HG03460 (cell line): ENCODE data around the gene SMG5.
"Not testable (repeated sequence)": the region's sequence is repeated elsewhere in the genome, so short reads cannot be mapped to it uniquely, and the experiment has no call there.

Experiments used
- ATAC-seq: cut with Tn5 transposase; IDR thresholded peaks from one replicate; pipeline ENCODE4 v1.9.1; 2021; ENCODE audit not compliant: unreplicated experiment

The SMG5 gene

GRCh38 chr1:156244712-156245111 lies 37.9 kb downstream of the SMG5 start:
- ATAC-seq = no peak

- ATAC-seq = no peak
Measured at GRCh38 chr1:156244126-156244525, 38.5 kb downstream of the SMG5 start.

DNA sequence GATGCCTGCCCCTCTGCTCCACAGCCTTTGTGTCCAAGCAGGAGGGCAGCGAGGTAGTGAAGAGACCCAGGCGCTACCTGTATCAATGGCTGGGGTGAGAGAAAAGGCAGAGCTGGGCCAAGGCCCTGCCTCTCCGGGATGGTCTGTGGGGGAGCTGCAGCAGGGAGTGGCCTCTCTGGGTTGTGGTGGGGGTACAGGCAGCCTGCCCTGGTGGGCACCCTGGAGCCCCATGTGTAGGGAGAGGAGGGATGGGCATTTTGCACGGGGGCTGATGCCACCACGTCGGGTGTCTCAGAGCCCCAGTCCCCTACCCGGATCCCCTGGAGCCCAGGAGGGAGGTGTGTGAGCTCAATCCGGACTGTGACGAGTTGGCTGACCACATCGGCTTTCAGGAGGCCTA lies 39.9 kb downstream of the SMG5 start:
- no peak for ATAC-seq

- ATAC-seq = no peak
Measured at GRCh38 chr1:156241926-156242325, 40.7 kb downstream of the SMG5 start, which contains the start of gene BGLAP. Gene BGLAP, plus strand, starts transcription at chr1:156242184. Its CDS starts 48 bp downstream, at chr1:156242232.

- no peak for ATAC-seq
Measured at GRCh38 chr1:156241311-156241811, 41.3 kb downstream of the SMG5 start.

DNA sequence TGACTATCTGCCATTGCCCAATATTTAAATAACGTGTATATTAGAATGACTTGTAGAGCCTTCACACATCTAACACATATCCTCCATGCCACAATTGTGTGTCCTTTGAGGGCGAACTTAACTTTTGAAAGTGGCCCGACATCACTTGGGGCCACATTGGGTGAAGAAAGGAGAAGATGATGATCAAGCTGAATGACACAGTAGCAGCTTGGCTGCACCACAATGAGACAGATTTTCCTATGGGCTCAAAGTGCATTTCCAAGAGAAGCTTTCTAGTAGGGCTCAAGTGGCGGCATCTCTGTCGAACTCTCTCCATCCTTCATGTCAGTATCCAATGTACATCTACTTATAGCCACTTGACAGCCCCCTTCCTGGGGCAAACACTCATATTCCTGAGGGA lies 44.4 kb downstream of the SMG5 start:
- ATAC-seq = no peak

DNA sequence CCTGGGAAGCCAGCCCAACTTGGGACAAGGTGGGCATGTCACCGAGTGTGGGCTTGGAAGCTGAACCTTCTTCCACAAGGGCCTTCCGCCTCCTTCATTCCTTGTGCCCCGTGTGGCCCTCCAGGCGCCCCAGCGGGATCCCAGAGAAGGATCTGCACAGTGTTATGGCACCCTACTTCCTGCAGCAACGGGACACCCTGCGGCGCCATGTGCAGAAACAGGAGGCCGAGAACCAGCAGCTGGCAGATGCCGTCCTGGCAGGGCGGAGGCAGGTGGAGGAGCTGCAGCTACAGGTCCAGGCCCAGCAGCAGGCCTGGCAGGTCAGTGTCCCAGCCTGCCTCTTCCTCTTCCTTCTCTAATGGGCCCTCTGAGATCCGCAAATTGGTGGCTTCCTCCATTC lies 46.5 kb downstream of the SMG5 start:
- ATAC-seq = no peak

DNA sequence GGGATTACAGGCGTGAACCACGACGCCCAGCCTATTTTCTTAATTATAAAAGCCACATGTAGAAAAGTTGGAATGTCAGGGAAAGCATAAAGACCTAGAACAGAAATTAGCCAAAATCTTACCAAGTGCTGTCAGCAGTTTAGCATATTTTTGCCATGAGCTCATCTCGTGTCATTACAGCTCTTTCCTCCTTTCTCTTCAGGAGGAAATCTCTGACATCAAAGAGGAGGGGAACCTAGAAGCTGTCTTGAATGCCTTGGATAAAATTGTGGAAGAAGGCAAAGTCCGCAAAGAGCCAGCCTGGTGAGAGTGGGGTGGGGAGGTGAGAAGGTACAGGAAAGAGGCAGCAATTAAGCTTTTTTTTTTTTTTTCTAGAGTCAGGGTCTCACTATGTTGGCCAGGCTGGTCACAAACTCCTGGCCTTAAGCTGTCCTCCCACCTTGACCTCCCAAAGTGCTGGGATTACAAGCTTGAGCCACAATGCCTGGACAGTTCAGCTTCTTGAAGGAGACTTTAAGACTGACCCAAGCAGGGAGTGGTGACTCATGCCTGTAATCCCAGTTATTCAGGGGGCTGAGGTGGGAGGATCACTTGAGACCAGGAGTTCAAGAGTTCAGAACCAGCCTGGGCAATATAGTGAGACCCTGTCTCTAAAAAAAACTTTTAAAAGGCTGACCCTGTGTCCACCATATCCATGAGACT lies 49.0 kb downstream of the SMG5 start:
- ATAC-seq = no peak

- no peak for ATAC-seq
Measured at GRCh38 chr1:156232201-156232894, 50.3 kb downstream of the SMG5 start.

- no peak for ATAC-seq
Measured at GRCh38 chr1:156230473-156230837, 52.2 kb downstream of the SMG5 start.

GRCh38 chr1:156229809-156230472 lies 52.7 kb downstream of the SMG5 start:
- no peak for ATAC-seq

GRCh38 chr1:156228501-156228900 lies 54.1 kb downstream of the SMG5 start:
- no peak for ATAC-seq

DNA sequence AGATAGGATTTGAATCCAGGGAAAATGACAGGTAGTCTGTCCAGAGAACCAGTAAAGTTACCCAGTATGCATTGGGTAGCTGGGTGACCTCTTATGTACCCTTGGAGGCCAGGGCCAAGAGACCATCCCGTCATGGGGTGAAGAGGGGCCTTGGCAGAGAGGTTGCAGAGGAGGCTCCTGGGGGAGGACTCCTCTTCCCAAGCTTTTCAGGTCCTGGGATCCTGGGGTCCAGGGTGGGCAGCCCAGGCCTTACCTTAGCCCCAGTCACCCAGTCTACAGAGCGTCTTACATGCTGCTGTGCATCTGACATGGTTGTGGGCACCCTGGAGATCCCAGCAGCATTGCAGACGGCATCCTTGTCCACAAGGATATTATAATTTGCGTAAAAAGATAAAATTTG lies 55.8 kb downstream of the SMG5 start:
- no peak for ATAC-seq

DNA sequence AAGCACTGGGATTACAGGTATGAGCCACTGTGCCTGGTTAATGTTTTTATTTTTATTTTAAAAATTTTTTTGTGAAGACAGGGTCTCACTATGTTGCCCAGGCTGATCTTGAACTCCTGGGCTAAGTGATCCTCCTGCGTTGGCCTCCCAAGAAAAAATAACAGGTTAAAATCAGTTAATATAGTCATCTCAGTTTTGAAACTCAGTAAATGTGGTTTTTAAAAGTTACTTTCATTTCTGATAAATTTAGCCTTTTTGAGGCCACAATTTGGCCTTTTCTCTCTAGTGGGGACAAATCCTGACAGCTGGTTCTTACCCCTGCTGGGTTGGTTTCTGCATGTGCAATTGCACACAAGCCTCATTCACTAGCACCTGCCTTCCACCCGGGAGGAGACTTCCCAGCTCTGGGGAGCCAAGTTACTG lies 56.5 kb downstream of the SMG5 start:
- peak; percentile 59 for ATAC-seq

DNA sequence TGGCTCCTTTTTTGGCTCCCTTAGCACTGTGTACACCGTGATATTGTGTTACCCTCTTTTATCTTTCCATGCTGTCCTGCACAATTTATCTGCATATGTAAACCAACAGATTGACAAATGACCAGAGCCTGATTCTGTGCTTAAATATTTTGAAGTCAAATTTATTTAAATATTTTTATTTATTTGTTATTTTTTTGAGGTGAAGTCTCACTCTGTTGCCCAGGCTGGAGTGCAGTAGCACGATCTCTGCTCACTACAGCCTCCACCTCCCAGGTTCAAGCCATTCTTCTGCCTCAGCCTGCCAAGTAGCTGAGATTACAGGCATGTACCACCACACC lies 57.0 kb downstream of the SMG5 start:
- no peak for ATAC-seq

DNA sequence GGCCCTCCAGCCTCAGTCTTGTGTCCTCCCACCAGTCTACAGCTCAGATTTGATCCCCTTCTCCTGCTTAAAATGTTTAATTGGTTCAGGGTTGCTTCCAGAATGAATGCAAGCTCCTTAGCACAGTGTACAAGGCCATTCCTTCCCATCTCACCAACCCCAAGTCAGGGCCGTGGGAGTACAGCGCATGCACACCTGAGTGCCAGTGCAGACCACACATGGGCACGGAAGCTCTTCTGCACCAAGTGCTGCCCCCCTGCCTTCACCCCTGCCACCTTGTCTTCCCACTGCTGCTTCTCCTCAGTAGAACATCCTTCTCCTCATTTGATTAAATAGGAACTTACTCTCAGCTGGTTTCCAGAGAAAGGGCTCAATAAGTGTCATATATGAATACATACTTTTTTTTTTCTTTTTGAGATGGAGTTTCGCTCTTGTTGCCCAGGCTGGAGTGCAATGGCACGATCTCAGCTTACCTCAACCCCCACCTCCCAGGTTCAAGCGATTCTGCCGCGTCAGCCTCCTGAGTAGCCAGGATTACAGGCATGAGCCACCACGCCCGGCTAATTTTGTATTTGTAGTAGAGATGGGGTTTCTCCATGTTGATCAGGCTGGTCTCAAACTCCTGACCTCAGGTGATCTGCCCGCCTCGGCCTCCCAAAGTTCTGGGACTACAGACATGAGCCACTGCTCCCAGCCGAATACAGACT lies 60.5 kb downstream of the SMG5 start:
- ATAC-seq = no peak

GRCh38 chr1:156220226-156220625 lies 62.4 kb downstream of the SMG5 start:
- no peak for ATAC-seq

DNA sequence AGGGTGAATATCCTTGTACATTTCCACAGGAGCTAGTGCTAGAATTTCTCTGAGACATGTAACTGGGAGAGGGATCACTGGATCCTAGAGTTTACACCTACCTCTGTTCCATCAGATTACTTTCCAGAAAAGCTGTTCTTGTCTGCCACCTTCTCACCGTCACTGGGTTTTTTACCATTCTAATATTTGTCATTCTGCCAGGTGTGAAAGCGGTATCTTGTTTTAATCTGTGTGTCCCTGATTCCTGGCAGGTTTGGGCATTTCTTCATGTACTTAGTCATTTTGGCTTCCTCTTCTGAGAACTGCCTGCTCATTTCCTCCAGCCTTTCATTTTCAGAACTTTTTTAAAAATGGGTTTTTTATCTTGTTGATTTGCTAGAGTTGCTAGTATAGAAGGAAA lies 64.8 kb downstream of the SMG5 start:
- no peak for ATAC-seq

DNA sequence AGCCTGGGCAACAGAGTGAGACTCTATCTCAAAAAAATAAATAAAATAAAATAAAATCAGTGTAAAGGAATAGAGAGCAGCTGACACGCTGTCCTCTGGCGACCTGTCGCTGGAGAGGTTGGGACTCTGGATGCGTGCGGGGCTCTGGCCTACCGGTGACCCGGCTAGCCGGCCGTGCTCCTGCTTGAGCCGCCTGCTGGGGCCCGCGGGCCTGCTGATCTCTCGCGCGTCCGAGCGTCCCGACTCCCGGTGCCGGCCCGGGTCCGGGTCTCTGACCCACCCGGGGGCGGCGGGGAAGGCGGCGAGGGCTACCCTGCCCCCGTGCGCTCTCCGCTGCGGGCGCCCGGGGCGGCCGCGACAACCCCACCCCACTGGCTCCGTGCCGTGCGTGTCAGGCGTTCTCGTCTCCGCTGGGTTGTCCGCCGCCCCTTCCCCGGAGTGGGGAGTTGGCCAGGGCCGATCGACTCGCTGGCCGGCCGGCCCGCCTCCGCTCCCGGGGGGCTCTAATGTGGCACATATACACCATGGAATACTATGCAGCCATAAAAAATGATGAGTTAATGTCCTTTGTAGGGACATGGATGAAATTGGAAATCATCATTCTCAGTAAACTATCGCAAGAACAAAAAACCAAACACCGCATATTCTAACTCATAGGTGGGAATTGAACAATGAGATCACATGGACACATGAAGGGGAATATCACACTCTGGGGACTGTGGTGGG lies 66.1 kb downstream of the SMG5 start:
- ATAC-seq = not testable (repeated sequence)

GRCh38 chr1:156214024-156214748 lies 68.4 kb downstream of the SMG5 start:
- no peak for ATAC-seq
